Lower leg skin (tissue), 4 donors: Measurements from ENCODE around the gene JMJD1C. TPM values are rescaled to one million over a fixed set of nuclear protein-coding genes. Genes with fewer than 3 reads are reported as not detected.

ENCODE experiments used
- DNase-seq, 2 donors: peaks; one replicate each; pipeline ENCODE4 v3.0.0-alpha.2; 2019; ENCODE audit warnings: low spot score in 2 of 2
- H3K4me3 ChIP-seq: fragments of 200-600 bp; sonication (generic); 2 replicates; pipeline ENCODE4 v1.5.1; 2017; ENCODE audit warnings: mild to moderate bottlenecking, low read depth; ENCODE audit not compliant: poor library complexity, severe bottlenecking
- CTCF ChIP-seq, 3 donors: fragments of 450-650 bp; IDR thresholded peaks; one replicate each; pipeline ENCODE4 v1.5.1; 2016; ENCODE audit warnings: antibody characterized with exemption in 3 of 3, mild to moderate bottlenecking in 3 of 3, moderate library complexity in 2 of 3
- POLR2A ChIP-seq, 2 donors: fragments of 450-650 bp; IDR thresholded peaks; one replicate each; pipeline ENCODE4 v1.6.1; 2016 to 2017; ENCODE audit warnings: antibody characterized with exemption in 2 of 2, mild to moderate bottlenecking in 1 of 2, moderate library complexity in 1 of 2
- WGBS, 2 donors: methylation state at CpG; one replicate each; pipeline ENCODE4 v1.1.5; 2018; 5-methylcytosine and 5-hydroxymethylcytosine counted together
- intact Hi-C: fragments of 100-400 bp; cut with DNase I; formaldehyde crosslinking; loops from one replicate; pipeline ENCODE4 v1.15.0; 2023; ENCODE audit warnings: low total_unique reads
- total RNA-seq, 4 donors: library from RNA; depleted of rRNA; stranded (reverse); fragments of >200 nt; gene quantifications; one replicate each; pipeline ENCODE4 v1.1.0, GENCODE V29; 2016

JMJD1C gene
- total RNA-seq, 4 donors from 2014 or later, result 82.0 to 92.5 (median 84.9) TPM

- DNase-seq, result no peak
- 93 to 100% methylated on average over 1 of the region's 1 CpG for WGBS, 2 donors
- H3K4me3 ChIP-seq, result no peak overlapping the region
- no peak for TF ChIP-seq POLR2A (IDR thresholded peaks at IDR 0.05)
- TF ChIP-seq CTCF (IDR thresholded peaks at IDR 0.05), result no peak
- intact Hi-C loops, result no loop called here
Observed at GRCh38 chr10:63407136-63407662, 58.6 kb downstream of the JMJD1C start.

DNA sequence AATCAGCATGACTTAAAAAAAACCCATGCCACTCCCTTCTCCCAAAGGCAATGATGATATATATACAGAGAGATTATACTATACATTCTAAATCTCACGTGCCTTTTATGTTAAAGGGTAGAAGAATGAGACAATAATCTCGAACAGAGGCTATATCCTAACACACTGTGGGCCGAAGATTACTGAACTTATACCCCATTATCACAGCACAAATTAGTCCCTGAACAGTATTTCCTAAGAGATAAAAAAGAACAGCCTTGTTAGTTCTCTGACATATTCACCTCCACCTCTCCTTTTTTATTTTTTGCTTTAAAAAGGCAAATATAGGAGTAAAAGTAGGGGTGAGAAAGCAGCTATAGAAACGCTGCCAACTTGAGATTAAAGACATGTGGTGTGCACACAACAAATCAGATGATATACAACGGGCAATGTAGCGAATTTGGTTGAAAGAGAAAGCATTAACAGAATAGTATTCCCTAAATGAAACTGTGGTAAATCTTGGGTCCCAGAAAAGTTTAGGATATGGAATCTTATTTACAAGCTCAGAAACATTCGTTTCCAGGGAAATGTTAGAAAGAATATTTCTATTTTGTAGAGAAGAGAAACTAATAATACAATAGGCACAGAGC lies 69.5 kb downstream of the JMJD1C start:
- WGBS, 2 donors, result 44 to 48% methylated on average over 7 of the region's 7 CpGs
- no peak overlapping the region for H3K4me3 ChIP-seq
- TF ChIP-seq POLR2A (IDR thresholded peaks at IDR 0.05), result no peak
- TF ChIP-seq CTCF (IDR thresholded peaks at IDR 0.05), result no peak
- DNase-seq, result no peak
- intact Hi-C loops, result no loop called here

GRCh38 chr10:63393050-63393449 lies 72.7 kb downstream of the JMJD1C start:
- intact Hi-C loops, result no loop called here
- no peak for TF ChIP-seq CTCF (IDR thresholded peaks at IDR 0.05)
- TF ChIP-seq POLR2A (IDR thresholded peaks at IDR 0.05), result no peak
- 92 to 94% methylated on average over 7 of the region's 7 CpGs for WGBS, 2 donors
- DNase-seq, result no peak
- no peak overlapping the region for H3K4me3 ChIP-seq

- TF ChIP-seq CTCF (IDR thresholded peaks at IDR 0.05) (no peak), POLR2A (IDR thresholded peaks at IDR 0.05) (no peak)
- H3K4me3 ChIP-seq, result no peak overlapping the region
- 95 to 97% methylated on average over 6 of the region's 6 CpGs for WGBS, 2 donors
- intact Hi-C loops, result no loop called here
- no peak for DNase-seq
Observed at GRCh38 chr10:63392224-63392623, 73.6 kb downstream of the JMJD1C start.

GRCh38 chr10:63391812-63392211 lies 74.0 kb downstream of the JMJD1C start:
- WGBS, 2 donors, result 91 to 92% methylated on average over 4 of the region's 4 CpGs
- H3K4me3 ChIP-seq, result no peak overlapping the region
- no peak for DNase-seq
- TF ChIP-seq CTCF (IDR thresholded peaks at IDR 0.05), result no peak
- TF ChIP-seq POLR2A (IDR thresholded peaks at IDR 0.05), result no peak
- intact Hi-C loops, result no loop called here

DNA sequence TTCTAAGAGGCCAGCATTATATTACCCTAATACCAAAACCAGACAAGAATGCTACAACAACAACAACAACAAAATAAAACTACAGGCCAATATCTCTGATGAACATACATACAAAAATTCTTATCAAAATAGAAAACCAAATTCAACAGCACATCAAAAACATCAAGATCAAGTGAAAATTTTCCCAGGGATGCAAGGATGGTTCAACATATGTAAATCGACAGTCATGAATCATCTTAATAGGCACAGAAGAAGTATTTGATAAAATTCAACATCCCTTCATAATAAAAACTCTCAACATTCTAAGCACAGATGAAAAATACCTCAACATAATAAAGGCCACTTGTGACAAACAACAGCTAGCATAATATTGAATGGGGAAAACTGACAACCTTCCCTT lies 75.3 kb downstream of the JMJD1C start:
- TF ChIP-seq POLR2A (IDR thresholded peaks at IDR 0.05) (no peak), CTCF (IDR thresholded peaks at IDR 0.05) (no peak)
- 95 to 97% methylated on average over 1 of the region's 1 CpG for WGBS, 2 donors
- no peak overlapping the region for H3K4me3 ChIP-seq
- intact Hi-C loops, result no loop called here
- no peak for DNase-seq
